ENCODE results near the gene GATA5.

- TF ChIP-seq CTCF (tag by site-specific recombination; IDR thresholded peaks at IDR 0.05): no peak
- no peak for TF ChIP-seq HOXD13 (CRISPR knock-in tag; IDR thresholded peaks at IDR 0.05; ENCODE audit: borderline replicate concordance)
- no peak for TF ChIP-seq ZBTB26 (tag by site-specific recombination; optimal IDR thresholded peaks at IDR 0.05)
- TF ChIP-seq ZNF544 (tag by site-specific recombination; IDR thresholded peaks at IDR 0.05): no peak
- no peak for TF ChIP-seq ATF2 (tag by site-specific recombination; IDR thresholded peaks at IDR 0.05; ENCODE audit: low read depth)
- TF ChIP-seq ZNF335 (tag by site-specific recombination; conservative IDR thresholded peaks at IDR 0.05): no peak
- no peak for TF ChIP-seq ELK4 (IDR thresholded peaks at IDR 0.05; ENCODE audit: borderline replicate concordance, low read depth, low read length)
- no peak for TF ChIP-seq ZSCAN5A (tag by site-specific recombination; IDR thresholded peaks at IDR 0.05)
- TF ChIP-seq ZNF707 (tag by site-specific recombination; IDR thresholded peaks at IDR 0.05): no peak
- no peak for TF ChIP-seq ZNF114 (tag by site-specific recombination; IDR thresholded peaks at IDR 0.05)
- TF ChIP-seq MZF1 (tag by site-specific recombination; IDR thresholded peaks at IDR 0.05; ENCODE audit: borderline replicate concordance): no peak
- TF ChIP-seq ZFP3 (tag by site-specific recombination; IDR thresholded peaks at IDR 0.05; ENCODE audit: low read depth): no peak
Measured at GRCh38 chr20:62513991-62514390, 38.2 kb upstream of the GATA5 start.

All from HEK293 (cell line).